ENCODE data around the gene SECISBP2.

The SECISBP2 gene

DNA sequence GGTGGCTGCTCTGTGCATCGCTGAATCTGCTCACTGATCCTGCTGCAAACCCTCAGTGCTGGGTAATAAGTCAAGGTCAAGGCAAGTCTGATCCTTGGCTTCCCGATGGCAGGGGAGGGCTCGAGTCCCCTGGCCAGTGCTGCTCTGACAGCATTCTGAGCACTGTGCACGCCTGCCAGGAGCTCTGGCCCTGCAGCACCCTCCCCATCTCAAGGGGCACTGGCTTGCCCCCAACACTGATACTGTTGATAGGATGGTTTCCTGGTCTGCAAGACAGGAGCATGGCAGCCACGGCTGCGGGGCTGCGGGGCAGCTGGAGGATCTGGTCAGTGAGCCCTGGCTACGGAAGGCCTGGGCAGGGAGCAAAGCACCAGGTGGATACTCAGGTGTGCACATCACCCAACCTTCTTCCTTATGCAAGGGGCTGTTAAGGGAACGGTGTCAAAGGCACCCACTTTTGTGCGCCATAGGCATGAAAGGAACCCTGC is 71.8 kb downstream of the SECISBP2 start:
- Histone ChIP-seq H2AFZ (ENCODE audit: low read length) (no peak overlapping the region), H3K79me2 (ENCODE audit: insufficient read depth, low read length) (no peaks in the 10 kb centered on the region), H3K36me3 (ENCODE audit: insufficient read depth, low read length) (no peaks in the 10 kb centered on the region), H3K27me3 (ENCODE audit: insufficient read depth, low read length) (peaks cover 4% of the 10 kb centered on the region; the same call in 1 of the 2 replicates), H3K4me2 (ENCODE audit: low read length) (no peak overlapping the region), H3K4me1 (ENCODE audit: insufficient read depth, low read length, severe bottlenecking) (no peaks in the 10 kb centered on the region), H3K9me3 (ENCODE audit: low read length) (no peaks in the 10 kb centered on the region), H3K4me3 (ENCODE audit: low read depth, low read length, poor library complexity, severe bottlenecking) (no peak overlapping the region), H3K9ac (ENCODE audit: low read length) (no peak overlapping the region), H3K9me2 (ENCODE audit: low read depth, low read length) (no peaks in the 10 kb centered on the region), H3K27ac (ENCODE audit: low read depth, low read length, poor library complexity, severe bottlenecking) (no peak overlapping the region), H3F3A (ENCODE audit: insufficient read depth, low read length) (no peaks in the 10 kb centered on the region), H4K20me1 (ENCODE audit: insufficient read depth, low read length) (no peaks in the 10 kb centered on the region)
- TF ChIP-seq, protein P1, sequence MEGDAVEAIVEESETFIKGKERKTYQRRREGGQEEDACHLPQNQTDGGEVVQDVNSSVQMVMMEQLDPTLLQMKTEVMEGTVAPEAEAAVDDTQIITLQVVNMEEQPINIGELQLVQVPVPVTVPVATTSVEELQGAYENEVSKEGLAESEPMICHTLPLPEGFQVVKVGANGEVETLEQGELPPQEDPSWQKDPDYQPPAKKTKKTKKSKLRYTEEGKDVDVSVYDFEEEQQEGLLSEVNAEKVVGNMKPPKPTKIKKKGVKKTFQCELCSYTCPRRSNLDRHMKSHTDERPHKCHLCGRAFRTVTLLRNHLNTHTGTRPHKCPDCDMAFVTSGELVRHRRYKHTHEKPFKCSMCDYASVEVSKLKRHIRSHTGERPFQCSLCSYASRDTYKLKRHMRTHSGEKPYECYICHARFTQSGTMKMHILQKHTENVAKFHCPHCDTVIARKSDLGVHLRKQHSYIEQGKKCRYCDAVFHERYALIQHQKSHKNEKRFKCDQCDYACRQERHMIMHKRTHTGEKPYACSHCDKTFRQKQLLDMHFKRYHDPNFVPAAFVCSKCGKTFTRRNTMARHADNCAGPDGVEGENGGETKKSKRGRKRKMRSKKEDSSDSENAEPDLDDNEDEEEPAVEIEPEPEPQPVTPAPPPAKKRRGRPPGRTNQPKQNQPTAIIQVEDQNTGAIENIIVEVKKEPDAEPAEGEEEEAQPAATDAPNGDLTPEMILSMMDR (IDR thresholded peaks at IDR 0.05; ENCODE audit: low read length): no peak
- no peak for TF ChIP-seq EZH2 (IDR thresholded peaks at IDR 0.05; ENCODE audit: borderline replicate concordance, low read length)

DNA sequence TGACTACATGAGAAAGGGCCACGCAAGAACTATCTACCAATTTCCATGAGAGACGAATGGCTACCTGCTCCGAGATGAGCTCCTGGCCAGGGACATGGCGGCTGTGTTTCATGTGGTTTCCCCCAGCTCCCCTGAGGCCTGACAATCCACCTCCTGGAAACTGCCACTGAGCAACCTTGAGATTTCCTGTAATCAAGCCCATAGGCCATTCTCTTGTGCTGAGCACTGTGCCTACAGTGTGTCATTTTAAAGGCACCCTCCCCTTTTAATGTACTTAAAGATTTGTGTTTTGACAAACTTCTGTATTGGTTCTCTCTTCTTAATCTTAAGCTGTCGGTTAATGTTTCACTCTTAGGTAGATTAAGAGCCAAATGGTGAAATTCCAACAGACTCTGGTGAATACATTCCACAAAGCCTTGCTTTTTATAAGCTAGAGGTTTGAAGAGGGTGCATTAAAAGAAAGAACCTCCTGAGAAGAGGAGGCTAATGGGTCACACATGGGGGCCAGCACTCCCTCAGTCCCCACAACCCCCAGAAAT is 72.3 kb downstream of the SECISBP2 start:
- no peaks in the 10 kb centered on the region for H4K20me1 ChIP-seq (ENCODE audit: insufficient read depth, low read length)

DNA sequence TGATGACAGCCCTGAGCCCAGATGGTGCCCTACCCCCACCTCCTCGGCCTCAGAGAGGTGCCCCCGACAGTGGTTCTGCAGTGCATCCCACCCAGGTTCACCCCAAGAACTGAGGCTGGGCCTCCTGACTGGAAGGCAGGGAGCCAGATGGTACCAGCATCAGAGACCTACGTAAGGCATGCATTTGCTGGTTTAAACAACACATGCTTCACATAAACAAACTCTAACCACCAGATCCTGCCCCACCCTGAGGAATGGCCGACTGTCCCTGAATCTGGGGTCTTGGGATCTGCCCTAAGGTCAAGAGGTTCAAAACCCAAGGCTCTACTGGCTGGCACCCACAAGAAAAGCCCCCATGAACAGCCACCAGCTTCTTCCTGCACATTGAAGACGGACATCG is 73.3 kb downstream of the SECISBP2 start:
- H4K20me1 ChIP-seq (ENCODE audit: insufficient read depth, low read length): no peaks in the 10 kb centered on the region
- H3K9ac ChIP-seq (ENCODE audit: low read length): no peak overlapping the region
- no peaks in the 10 kb centered on the region for H3F3A ChIP-seq (ENCODE audit: insufficient read depth, low read length)
- no peak overlapping the region for H2AFZ ChIP-seq (ENCODE audit: low read length)
- H3K27ac ChIP-seq (ENCODE audit: low read depth, low read length, poor library complexity, severe bottlenecking): no peak overlapping the region
- no peaks in the 10 kb centered on the region for H3K79me2 ChIP-seq (ENCODE audit: insufficient read depth, low read length)
- no peaks in the 10 kb centered on the region for H3K36me3 ChIP-seq (ENCODE audit: insufficient read depth, low read length)
- no peak overlapping the region for H3K4me2 ChIP-seq (ENCODE audit: low read length)
- H3K9me3 ChIP-seq (ENCODE audit: low read length): no peaks in the 10 kb centered on the region
- H3K4me1 ChIP-seq (ENCODE audit: insufficient read depth, low read length, severe bottlenecking): no peaks in the 10 kb centered on the region
- H3K9me2 ChIP-seq (ENCODE audit: low read depth, low read length): no peaks in the 10 kb centered on the region
- H3K27me3 ChIP-seq (ENCODE audit: insufficient read depth, low read length): peaks cover 4% of the 10 kb centered on the region; the same call in 1 of the 2 replicates
- TF ChIP-seq EZH2 (IDR thresholded peaks at IDR 0.05; ENCODE audit: borderline replicate concordance, low read length): no peak
- TF ChIP-seq, protein P1 (IDR thresholded peaks at IDR 0.05; ENCODE audit: low read length): no peak
- no peak overlapping the region for H3K4me3 ChIP-seq (ENCODE audit: low read depth, low read length, poor library complexity, severe bottlenecking)

More for the DNA sequence above, 72.3 kb downstream of the SECISBP2 start:
- Histone ChIP-seq H3F3A (ENCODE audit: insufficient read depth, low read length) (no peaks in the 10 kb centered on the region), H3K9ac (ENCODE audit: low read length) (no peak overlapping the region), H2AFZ (ENCODE audit: low read length) (no peak overlapping the region), H3K9me3 (ENCODE audit: low read length) (no peaks in the 10 kb centered on the region), H3K79me2 (ENCODE audit: insufficient read depth, low read length) (no peaks in the 10 kb centered on the region), H3K4me1 (ENCODE audit: insufficient read depth, low read length, severe bottlenecking) (no peaks in the 10 kb centered on the region), H3K9me2 (ENCODE audit: low read depth, low read length) (no peaks in the 10 kb centered on the region), H3K27me3 (ENCODE audit: insufficient read depth, low read length) (peaks cover 4% of the 10 kb centered on the region; the same call in 1 of the 2 replicates), H3K36me3 (ENCODE audit: insufficient read depth, low read length) (no peaks in the 10 kb centered on the region), H3K4me3 (ENCODE audit: low read depth, low read length, poor library complexity, severe bottlenecking) (no peak overlapping the region), H3K27ac (ENCODE audit: low read depth, low read length, poor library complexity, severe bottlenecking) (no peak overlapping the region), H3K4me2 (ENCODE audit: low read length) (no peak overlapping the region)
- TF ChIP-seq EZH2 (IDR thresholded peaks at IDR 0.05; ENCODE audit: borderline replicate concordance, low read length): no peak
- TF ChIP-seq, protein P1 (IDR thresholded peaks at IDR 0.05; ENCODE audit: low read length): no peak
